IMR-90 (cell line): Measurements from ENCODE around the gene DUSP7. TPM values are rescaled to one million over a fixed set of nuclear protein-coding genes. Genes with fewer than 3 reads are reported as not detected.

Experiments used
- ATAC-seq: fragments of 200-7000 bp; cut with Tn5 transposase; 2 replicates; pipeline ENCODE4 v1.9.1; 2020; ENCODE audit warnings: low read depth, mild to moderate bottlenecking, moderate library complexity
- BruUV-seq: library from RNA; stranded (reverse); fragments of 400-500 nt; replicated peaks from 2 replicates; lab custom pipeline; 2021; lab: Mats Ljungman, UMichigan
- CTCF ChIA-PET: fragments of 300-600 bp; formaldehyde crosslinking; extraction: SDS; loops from one replicate; lab custom pipeline; 2021; ENCODE audit warnings: antibody characterized with exemption; lab: Yijun Ruan, JAX
- POLR2A ChIA-PET: fragments of 300-600 bp; sonication (Branson Sonifier 250); formaldehyde crosslinking; loops from one replicate; lab custom pipeline; 2022; ENCODE audit warnings: antibody characterized with exemption; ENCODE audit not compliant: unreplicated experiment; lab: Charles Lee
- DNase-seq: peaks from one replicate; pipeline ENCODE4 v3.0.0; 2013
- H2AFZ ChIP-seq: replicated peaks from 2 replicates; pipeline ENCODE3; 2013; ENCODE audit warnings: low read length, mild to moderate bottlenecking; ENCODE audit not compliant: poor library complexity
- H2AK5ac ChIP-seq: 2 replicates; pipeline ENCODE4 v1.6.1; 2013; ENCODE audit warnings: low read depth, low read length, inconsistent platforms
- H2AK9ac ChIP-seq: replicated peaks from 2 replicates; pipeline ENCODE3; 2013; ENCODE audit warnings: mild to moderate bottlenecking, low read depth, low read length, moderate library complexity; ENCODE audit not compliant: poor library complexity
- H2BK120ac ChIP-seq: 2 replicates; pipeline ENCODE4 v1.6.1; 2013; ENCODE audit warnings: low read depth, low read length, inconsistent platforms
- H2BK15ac ChIP-seq: 3 replicates; pipeline ENCODE4 v1.6.1; 2013; ENCODE audit warnings: low read depth, low read length, inconsistent platforms
- H2BK20ac ChIP-seq: 2 replicates; pipeline ENCODE4 v1.6.1; 2013; ENCODE audit warnings: low read depth, mild to moderate bottlenecking, inconsistent platforms, low read length, moderate library complexity
- H2BK5ac ChIP-seq: 2 replicates; pipeline ENCODE4 v1.6.1; 2013; ENCODE audit warnings: mild to moderate bottlenecking, low read depth, low read length, inconsistent platforms; ENCODE audit not compliant: poor library complexity, severe bottlenecking
- H3K14ac ChIP-seq: replicated peaks from 2 replicates; pipeline ENCODE4 v1.6.1; 2013; ENCODE audit warnings: low read depth, low read length, inconsistent platforms
- H3K18ac ChIP-seq: 2 replicates; pipeline ENCODE4 v1.6.1; 2013; ENCODE audit warnings: low read depth, low read length, control low read depth
- H3K23ac ChIP-seq: 2 replicates; pipeline ENCODE4 v1.6.1; 2013; ENCODE audit warnings: low read depth, low read length, inconsistent platforms
- H3K27ac ChIP-seq: 2 replicates; pipeline ENCODE4 v1.5.1; 2013; ENCODE audit warnings: mild to moderate bottlenecking, control low read depth, low read length; ENCODE audit not compliant: insufficient read depth
- H3K27me3 ChIP-seq: 2 replicates; pipeline ENCODE4 v1.6.1; 2013; ENCODE audit warnings: low read length; ENCODE audit not compliant: control insufficient read depth, insufficient read depth
- H3K36me3 ChIP-seq: 2 replicates; pipeline ENCODE4 v1.6.1; 2013; ENCODE audit warnings: low read length, mixed read lengths; ENCODE audit not compliant: control insufficient read depth, insufficient read depth
- H3K4ac ChIP-seq: 2 replicates; pipeline ENCODE4 v1.6.1; 2013; ENCODE audit warnings: low read depth, low read length, inconsistent platforms
- H3K4me1 ChIP-seq: 2 replicates; pipeline ENCODE4 v1.6.1; 2013; ENCODE audit warnings: low read length, mixed read lengths; ENCODE audit not compliant: control insufficient read depth, insufficient read depth
- H3K4me2 ChIP-seq: 2 replicates; pipeline ENCODE4 v1.6.1; 2013; ENCODE audit warnings: low read depth, mild to moderate bottlenecking, control low read depth, low read length, moderate library complexity
- H3K4me3 ChIP-seq: 2 replicates; pipeline ENCODE4 v1.5.1; 2013; ENCODE audit warnings: low read depth, mild to moderate bottlenecking, control low read depth, low read length, moderate library complexity; ENCODE audit not compliant: insufficient read depth
- H3K56ac ChIP-seq: 2 replicates; pipeline ENCODE4 v1.6.1; 2013; ENCODE audit warnings: low read length, inconsistent platforms; ENCODE audit not compliant: insufficient read depth; ENCODE audit errors: extremely low read depth
- H3K79me1 ChIP-seq, 2 experiments: 2 replicates each; pipeline ENCODE4 v1.6.1; 2013; ENCODE audit warnings: low read length in 2 of 2, inconsistent platforms in 1 of 2, low read depth in 1 of 2
- H3K9ac ChIP-seq: 2 replicates; pipeline ENCODE4 v1.6.1; 2013; ENCODE audit warnings: low read depth, low read length, control low read depth
- H3K9me1 ChIP-seq: 2 replicates; pipeline ENCODE4 v1.6.1; 2013; ENCODE audit warnings: low read length, inconsistent platforms; ENCODE audit not compliant: insufficient read depth
- H3K9me3 ChIP-seq: 2 replicates; pipeline ENCODE4 v1.6.1; 2013; ENCODE audit warnings: low read length; ENCODE audit not compliant: control insufficient read depth, insufficient read depth
- H4K20me1 ChIP-seq: 2 replicates; pipeline ENCODE4 v1.6.1; 2013; ENCODE audit warnings: low read length, inconsistent platforms; ENCODE audit not compliant: insufficient read depth
- H4K5ac ChIP-seq: 2 replicates; pipeline ENCODE4 v1.6.1; 2013; ENCODE audit warnings: mild to moderate bottlenecking, low read depth, low read length, control low read depth
- H4K8ac ChIP-seq, 2 experiments: 2 replicates each; pipeline ENCODE4 v1.6.1; 2013; ENCODE audit warnings: low read depth in 2 of 2, low read length in 2 of 2, control low read depth in 1 of 2, inconsistent platforms in 1 of 2
- H4K91ac ChIP-seq: 2 replicates; pipeline ENCODE4 v1.6.1; 2013; ENCODE audit warnings: low read depth, low read length, inconsistent platforms; ENCODE audit not compliant: insufficient read depth
- BHLHE40 ChIP-seq: fragments of 150-350 bp; IDR thresholded peaks from 2 replicates; pipeline ENCODE4 v1.6.1; 2016; ENCODE audit warnings: mild to moderate bottlenecking, low read depth, low read length
- CEBPB ChIP-seq: IDR thresholded peaks from 2 replicates; pipeline ENCODE4 v1.6.1; 2012; ENCODE audit warnings: low read depth, low read length, improper control_type of control experiment
- CTCF ChIP-seq: conservative IDR thresholded peaks from 2 replicates; pipeline ENCODE4 v1.5.1; 2012; ENCODE audit warnings: mild to moderate bottlenecking, low read depth, low read length, improper control_type of control experiment
- MAZ ChIP-seq: IDR thresholded peaks from 2 replicates; pipeline ENCODE4 v1.6.1; 2012; ENCODE audit warnings: low read depth, mild to moderate bottlenecking, low read length, improper control_type of control experiment, moderate library complexity, borderline replicate concordance
- MXI1 ChIP-seq: IDR thresholded peaks from 2 replicates; pipeline ENCODE4 v1.6.1; 2012; ENCODE audit warnings: low read depth, mild to moderate bottlenecking, low read length, moderate library complexity, borderline replicate concordance
- SMC3 ChIP-seq: fragments of 150-350 bp; IDR thresholded peaks from 2 replicates; pipeline ENCODE4 v1.6.1; 2016; ENCODE audit warnings: low read depth, mild to moderate bottlenecking, antibody characterized with exemption, low read length, moderate library complexity
- WGBS, 2 experiments: methylation state at CpG; one replicate each; pipeline versions ENCODE4 v1.1.5 to v1.1.7; 2013; ENCODE audit warnings: missing lambda C conversion rate in 2 of 2; ENCODE audit not compliant: insufficient read length in 1 of 2; ENCODE audit errors: extremely low coverage in 2 of 2; 5-methylcytosine and 5-hydroxymethylcytosine counted together
- dilution Hi-C: fragments of 300-500 bp; cut with HindIII; formaldehyde crosslinking; loops from one replicate; pipeline ENCODE4 v1.14.3; 2018; ENCODE audit warnings: low sequenced_read_pairs; ENCODE audit not compliant: unreplicated experiment
- in situ Hi-C: fragments of 300-500 bp; cut with MboI; formaldehyde crosslinking; loops from 3 replicates; pipeline ENCODE4 v1.14.3; 2019; ENCODE audit warnings: low sequenced_read_pairs, inconsistent platforms, mixed read lengths
- intact Hi-C: fragments of 100-400 bp; cut with micrococcal nuclease; formaldehyde crosslinking; loops from 2 replicates; pipeline ENCODE4 v1.10.0; 2022
- polyA plus RNA-seq, 3 experiments: library from polyadenylated mRNA; depleted of rRNA; stranded (reverse); fragments of >200 nt; gene quantifications; 2 replicates each; pipeline ENCODE4 v1.2.3, GENCODE V29; 2012; ENCODE audit warnings: low replicate concordance in 1 of 3
- total RNA-seq: library from RNA; depleted of rRNA; stranded (reverse); fragments of >200 nt; gene quantifications from 2 replicates; pipeline ENCODE4 v1.2.3, GENCODE V29; 2012

Gene DUSP7
- total and polyA plus RNA-seq, 2 of the 4 experiments (the other 2 are of a cell fraction): 9.3 to 24.0 TPM

GRCh38 chr3:52086976-52087663 lies 30.7 kb upstream of the DUSP7 start:
- Histone ChIP-seq H3K9ac (no peak overlapping the region), H3K4me1 (peaks cover 40% of the 10 kb centered on the region), H2BK120ac (peak overlapping the region; percentile 93), H3K14ac (peak overlapping the region; percentile 77; the same call in 1 of the 2 replicates), H2AK9ac (peak overlapping the region; percentile 82), H4K91ac (peak overlapping the region; percentile 73; the same call in 1 of the 2 replicates), H3K18ac (peak overlapping the region; percentile 5; the same call in 1 of the 2 replicates), H4K20me1 (peaks cover 4% of the 10 kb centered on the region; the same call in 1 of the 2 replicates), H3K23ac (peak overlapping the region; percentile 46; the same call in 1 of the 2 replicates), H2BK15ac (peak overlapping the region; percentile 74; the same call in 1 of the 3 replicates), H3K27ac (no peak overlapping the region), H2AFZ (peak overlapping the region; percentile 73), H3K4ac (peak overlapping the region; percentile 58), H3K27me3 (no peaks in the 10 kb centered on the region), H3K79me1 (peaks cover 8 to 45% of the 10 kb centered on the region in 2 experiments; a peak in 3 of 4 replicates), H3K9me1 (peaks cover 48% of the 10 kb centered on the region), H2BK5ac (peak overlapping the region; percentile 35), H3K36me3 (no peaks in the 10 kb centered on the region), H3K9me3 (no peaks in the 10 kb centered on the region), H3K56ac (no peak overlapping the region), H4K8ac (peak overlapping the region; percentile 50 to 90; a peak in 3 of 4 replicates), H3K4me2 (no peak overlapping the region), H4K5ac (peak overlapping the region; percentile 57), H2AK5ac (peak overlapping the region; percentile 86; the same call in 1 of the 2 replicates), H2BK20ac (0 out of 2 replicates have a peak overlapping the region, but pooled peaks have one; percentile 31), H3K4me3 (no peak overlapping the region)
- dilution Hi-C loops (no loop called here), in situ Hi-C loops (no loop called here), intact Hi-C loops (no loop called here)
- BruUV-seq: no TSS peak
- ChIA-PET POLR2A (interaction anchor here (0.6 kb wide), 1 partner anchor 51 kb away, joined by 3 read pairs; no protein-coding TSS in a partner anchor), CTCF (interaction anchor here (0.5 to 1.1 kb wide), 2 partner anchors 9 to 113 kb away, joined by 3 to 5 read pairs; partner anchors contain the start of gene ABHD14B)
- no CpG with 5 or more reads among the region's 8 CpGs for WGBS, 2 experiments
- TF ChIP-seq CEBPB (no peak), MXI1 (no peak), BHLHE40 (no peak), CTCF (no peak), SMC3 (no peak), MAZ (no peak)
- DNase-seq (peak; percentile 56), ATAC-seq (no peak)
